ENCODE results near the gene IRS2. TPM values are rescaled to one million over a fixed set of nuclear protein-coding genes. Genes with fewer than 3 reads are reported as not detected.

IRS2 gene
- total RNA-seq, 1 donor from 2014 or later = 11.8 TPM

DNA sequence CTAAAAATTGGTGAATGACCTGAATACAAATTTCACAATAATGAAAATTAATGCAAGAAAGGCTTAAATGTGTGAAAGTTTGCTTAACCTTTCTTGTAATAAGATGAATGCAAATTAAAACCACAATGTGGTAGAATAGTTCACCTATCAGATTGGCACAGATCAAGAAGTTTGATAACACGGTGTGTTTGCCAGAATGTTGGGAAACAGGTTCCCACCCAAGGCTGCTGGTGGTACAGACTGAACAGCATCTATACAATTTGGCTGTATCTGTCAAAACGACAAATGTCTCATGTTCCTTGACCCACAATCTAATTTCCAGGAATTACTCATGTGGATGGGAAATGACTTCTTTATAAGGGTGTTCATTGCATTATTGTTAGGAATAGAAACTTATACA lies 8.6 kb upstream of the IRS2 start:
- peaks cover 5% of the 10 kb centered on the region for H3K4me1 Mint-ChIP-seq
- DNase-seq (ENCODE audit: low spot score in 2 of 2, unreplicated experiment in 2 of 2) = no peak
- TF ChIP-seq, protein P1, sequence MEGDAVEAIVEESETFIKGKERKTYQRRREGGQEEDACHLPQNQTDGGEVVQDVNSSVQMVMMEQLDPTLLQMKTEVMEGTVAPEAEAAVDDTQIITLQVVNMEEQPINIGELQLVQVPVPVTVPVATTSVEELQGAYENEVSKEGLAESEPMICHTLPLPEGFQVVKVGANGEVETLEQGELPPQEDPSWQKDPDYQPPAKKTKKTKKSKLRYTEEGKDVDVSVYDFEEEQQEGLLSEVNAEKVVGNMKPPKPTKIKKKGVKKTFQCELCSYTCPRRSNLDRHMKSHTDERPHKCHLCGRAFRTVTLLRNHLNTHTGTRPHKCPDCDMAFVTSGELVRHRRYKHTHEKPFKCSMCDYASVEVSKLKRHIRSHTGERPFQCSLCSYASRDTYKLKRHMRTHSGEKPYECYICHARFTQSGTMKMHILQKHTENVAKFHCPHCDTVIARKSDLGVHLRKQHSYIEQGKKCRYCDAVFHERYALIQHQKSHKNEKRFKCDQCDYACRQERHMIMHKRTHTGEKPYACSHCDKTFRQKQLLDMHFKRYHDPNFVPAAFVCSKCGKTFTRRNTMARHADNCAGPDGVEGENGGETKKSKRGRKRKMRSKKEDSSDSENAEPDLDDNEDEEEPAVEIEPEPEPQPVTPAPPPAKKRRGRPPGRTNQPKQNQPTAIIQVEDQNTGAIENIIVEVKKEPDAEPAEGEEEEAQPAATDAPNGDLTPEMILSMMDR (IDR thresholded peaks at IDR 0.05; ENCODE audit: unreplicated experiment) = no peak
- no peak overlapping the region for H3K4me3 Mint-ChIP-seq
- no peaks in the 10 kb centered on the region for H3K36me3 Mint-ChIP-seq
- H3K27ac Mint-ChIP-seq = no peak overlapping the region
- peaks cover 42% of the 10 kb centered on the region for H3K27me3 Mint-ChIP-seq (ENCODE audit: low read depth)
- H3K9me3 Mint-ChIP-seq = no peaks in the 10 kb centered on the region

DNA sequence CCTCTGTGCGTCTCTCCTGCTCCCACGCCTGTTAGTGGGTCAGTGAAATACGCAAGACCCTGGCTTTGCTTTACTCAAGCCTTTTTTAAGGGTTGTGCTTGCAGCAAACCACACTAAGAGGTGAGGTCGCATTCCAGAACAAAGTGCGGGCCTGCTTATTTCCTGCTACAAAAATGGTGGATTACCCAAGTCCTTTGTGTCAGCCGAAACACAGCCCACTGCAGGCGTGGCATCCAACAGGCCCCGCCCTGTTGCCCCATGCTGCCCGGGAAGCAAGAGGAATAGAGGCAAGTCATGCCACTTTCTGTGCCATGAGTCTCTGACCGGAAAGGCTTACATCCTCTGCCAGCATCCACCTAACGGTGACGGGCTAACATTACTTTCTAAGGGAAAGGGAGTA lies 7.7 kb upstream of the IRS2 start:
- Mint-ChIP-seq H3K27ac (no peak overlapping the region), H3K9me3 (no peaks in the 10 kb centered on the region), H3K4me3 (no peak overlapping the region), H3K4me1 (peaks cover 5% of the 10 kb centered on the region), H3K27me3 (ENCODE audit: low read depth) (peaks cover 43% of the 10 kb centered on the region), H3K36me3 (no peaks in the 10 kb centered on the region)
- TF ChIP-seq, protein P1 (IDR thresholded peaks at IDR 0.05; ENCODE audit: unreplicated experiment) = no peak
- no peak for DNase-seq (ENCODE audit: low spot score in 2 of 2, unreplicated experiment in 2 of 2)

DNA sequence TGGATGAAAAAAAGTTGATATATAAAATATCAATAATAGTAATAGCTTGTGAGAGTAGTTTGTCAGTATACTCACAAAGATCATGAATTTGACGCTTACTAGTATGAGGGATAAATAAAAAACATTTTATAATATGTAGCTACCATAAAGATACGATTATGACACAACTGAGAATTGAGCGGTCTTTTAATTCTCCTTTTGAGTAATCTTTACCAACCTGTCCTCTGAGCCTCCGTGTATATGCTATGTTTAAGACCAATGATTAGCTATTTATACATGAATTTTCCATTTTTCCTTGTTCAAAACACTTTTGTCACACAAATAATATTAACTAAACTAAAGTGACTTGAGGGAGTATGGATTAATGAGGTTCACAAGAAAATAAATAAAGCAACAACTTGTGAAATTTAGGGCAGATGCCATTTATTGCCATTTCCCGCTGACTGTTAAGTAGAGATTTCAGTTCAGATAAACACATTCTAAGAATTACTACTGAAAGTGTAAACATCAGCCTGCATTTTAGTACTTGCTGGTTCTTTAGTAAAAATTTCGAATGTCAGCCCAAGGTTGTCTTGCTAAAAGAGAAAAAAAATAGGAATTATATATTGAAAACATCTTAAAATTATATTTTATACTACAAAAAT lies 6.2 kb upstream of the IRS2 start:
- H3K4me1 Mint-ChIP-seq = peaks cover 5% of the 10 kb centered on the region
- no peaks in the 10 kb centered on the region for H3K36me3 Mint-ChIP-seq
- no peak for DNase-seq (ENCODE audit: low spot score in 2 of 2, unreplicated experiment in 2 of 2)
- peaks cover 47% of the 10 kb centered on the region for H3K27me3 Mint-ChIP-seq (ENCODE audit: low read depth)
- H3K9me3 Mint-ChIP-seq = no peaks in the 10 kb centered on the region
- H3K27ac Mint-ChIP-seq = no peak overlapping the region
- no peak overlapping the region for H3K4me3 Mint-ChIP-seq
- TF ChIP-seq, protein P1 (IDR thresholded peaks at IDR 0.05; ENCODE audit: unreplicated experiment) = no peak

DNA sequence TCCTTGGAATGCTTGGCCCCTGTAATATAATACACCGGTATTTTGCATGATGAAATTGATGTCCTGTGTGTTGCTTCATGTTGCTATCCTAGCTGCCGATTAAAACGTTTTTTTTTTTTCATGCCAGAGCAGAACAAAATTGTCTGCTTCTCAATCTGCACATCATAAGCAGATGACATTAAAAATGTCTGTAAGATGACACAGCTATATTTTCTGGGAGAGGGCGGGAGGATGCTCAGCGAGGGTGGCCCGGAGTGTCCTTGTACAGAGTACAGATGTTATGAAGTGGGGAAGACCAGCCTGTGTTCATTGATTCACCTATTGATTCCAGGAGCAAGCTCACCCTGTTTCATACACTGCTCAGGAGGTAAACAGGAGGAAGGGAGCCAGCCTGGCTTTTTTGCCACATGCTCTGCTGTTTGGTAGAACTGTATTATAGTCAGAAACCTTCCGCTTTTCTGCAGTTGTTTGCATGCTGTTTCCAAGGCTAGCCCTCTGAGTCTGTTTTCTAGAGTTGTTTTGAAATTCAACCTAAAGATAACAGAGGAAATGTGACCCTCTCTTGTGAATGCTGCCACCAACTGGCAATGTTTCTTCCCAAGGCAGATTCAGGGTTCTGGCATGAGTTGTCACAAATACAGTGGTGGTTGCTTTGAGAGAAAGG lies 4.7 kb upstream of the IRS2 start:
- H3K27ac Mint-ChIP-seq = no peak overlapping the region
- H3K36me3 Mint-ChIP-seq = no peaks in the 10 kb centered on the region
- H3K27me3 Mint-ChIP-seq (ENCODE audit: low read depth) = peaks cover 35% of the 10 kb centered on the region

DNA sequence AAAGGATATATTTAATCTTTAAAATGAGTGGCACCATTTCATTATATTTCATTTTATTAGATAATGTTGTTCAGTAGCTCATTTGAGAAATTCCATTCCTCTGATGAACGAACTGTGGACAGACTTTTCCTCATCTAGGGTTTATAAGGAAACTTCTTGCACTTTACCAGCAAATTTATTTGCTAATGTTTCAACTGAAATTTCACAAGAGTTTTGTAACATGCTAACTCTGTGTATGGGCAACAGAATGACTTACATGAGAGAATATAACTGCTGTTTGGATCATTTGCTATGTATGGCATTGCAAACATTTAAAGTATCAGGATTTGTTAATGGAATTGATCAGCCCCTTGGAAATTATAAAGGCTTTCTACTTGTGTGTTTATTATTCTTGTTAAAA lies 3.7 kb upstream of the IRS2 start:
- no peaks in the 10 kb centered on the region for H3K9me3 Mint-ChIP-seq
- no peak overlapping the region for H3K4me3 Mint-ChIP-seq
- no peaks in the 10 kb centered on the region for H3K36me3 Mint-ChIP-seq
- H3K27ac Mint-ChIP-seq = no peak overlapping the region
- TF ChIP-seq, protein P1 (IDR thresholded peaks at IDR 0.05; ENCODE audit: unreplicated experiment) = no peak
- DNase-seq (ENCODE audit: low spot score in 2 of 2, unreplicated experiment in 2 of 2) = no peak
- H3K27me3 Mint-ChIP-seq (ENCODE audit: low read depth) = peaks cover 26% of the 10 kb centered on the region
- peaks cover 5% of the 10 kb centered on the region for H3K4me1 Mint-ChIP-seq

More for the DNA sequence above, 4.7 kb upstream of the IRS2 start:
- TF ChIP-seq, protein P1 (IDR thresholded peaks at IDR 0.05; ENCODE audit: unreplicated experiment) = no peak
- DNase-seq (ENCODE audit: low spot score in 2 of 2, unreplicated experiment in 2 of 2) = no peak
- Mint-ChIP-seq H3K9me3 (no peaks in the 10 kb centered on the region), H3K4me1 (peaks cover 5% of the 10 kb centered on the region), H3K4me3 (no peak overlapping the region)
